GM12873 (cell line): ENCODE measurements around the gene XYLT1.

Experiments
- CTCF ChIP-seq: IDR thresholded peaks from 2 replicates; pipeline ENCODE4 v1.5.1; 2012; ENCODE audit warnings: low read depth, mild to moderate bottlenecking, moderate library complexity, low read length, control low read depth; ENCODE audit not compliant: insufficient read depth; ENCODE audit errors: missing control alignments

The XYLT1 gene

GRCh38 chr16:17348042-17348783 is 122.5 kb downstream of the XYLT1 start:
- TF ChIP-seq CTCF, result no peak

- no peak for TF ChIP-seq CTCF
Measured at GRCh38 chr16:17347624-17348023, 123.1 kb downstream of the XYLT1 start.

GRCh38 chr16:17346621-17347569 is 123.9 kb downstream of the XYLT1 start:
- no peak for TF ChIP-seq CTCF

GRCh38 chr16:17345043-17345442 is 125.7 kb downstream of the XYLT1 start:
- TF ChIP-seq CTCF, result no peak

DNA sequence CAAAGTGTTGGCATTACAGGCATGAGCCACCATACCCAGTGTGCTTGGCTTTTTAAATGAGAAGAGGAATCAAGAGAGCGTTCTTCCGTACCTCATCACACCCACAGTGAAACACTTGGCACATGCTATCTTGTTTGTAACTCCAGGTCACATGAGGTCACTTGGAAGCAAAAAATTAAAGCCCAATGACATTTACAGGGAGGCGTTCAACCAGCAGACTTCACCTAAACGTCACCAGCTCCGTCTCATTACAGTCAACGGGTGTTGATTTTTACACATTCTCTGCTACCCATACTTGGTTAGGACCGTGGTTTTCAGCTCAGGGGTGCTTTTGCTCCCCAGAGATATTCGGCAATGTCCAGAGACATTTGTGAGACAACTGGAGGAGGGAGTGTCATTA is 127.0 kb downstream of the XYLT1 start:
- no peak for TF ChIP-seq CTCF

DNA sequence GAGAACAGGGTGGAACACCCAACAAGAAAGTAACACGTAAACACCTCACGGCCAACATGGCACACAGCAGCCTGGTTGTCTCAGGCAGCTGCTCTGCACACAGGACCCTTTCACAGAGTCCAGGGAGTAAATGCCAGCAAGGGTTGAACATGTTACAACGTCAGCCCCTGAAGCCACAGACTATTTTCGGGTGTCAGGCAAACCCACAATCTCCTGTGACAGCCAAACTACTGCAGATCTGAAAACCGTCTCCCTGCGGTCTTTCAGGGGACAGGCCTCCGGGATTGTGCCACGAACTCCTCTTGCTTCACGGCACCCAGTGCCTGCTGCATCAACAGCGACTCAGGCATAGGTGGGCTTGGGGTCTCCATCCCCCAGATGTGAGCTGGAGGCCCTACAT is 127.7 kb downstream of the XYLT1 start:
- TF ChIP-seq CTCF, result no peak

DNA sequence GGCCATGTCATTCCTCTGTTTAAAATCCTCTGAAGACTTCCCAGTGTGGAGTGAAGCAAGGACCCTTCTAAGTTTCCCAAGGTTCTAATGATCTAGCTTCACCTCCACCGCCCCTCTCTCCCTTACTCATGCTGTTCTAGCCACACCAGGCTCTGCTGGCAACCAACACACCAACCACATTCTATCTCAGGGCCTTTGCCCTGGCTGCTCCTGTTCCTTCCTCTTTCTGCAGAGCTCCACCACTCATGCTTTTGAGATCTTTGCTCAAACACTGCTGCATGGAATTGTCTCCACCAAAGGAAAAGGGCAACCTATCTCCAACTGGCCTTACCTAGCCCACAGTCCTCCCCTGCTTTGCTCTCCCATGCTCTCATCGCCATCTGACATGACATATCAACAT is 128.7 kb downstream of the XYLT1 start:
- no peak for TF ChIP-seq CTCF
